ENCODE data around the gene S100A6. TPM values are rescaled to one million over a fixed set of nuclear protein-coding genes. Genes with fewer than 3 reads are reported as not detected.

The S100A6 gene
- total RNA-seq, 1 experiment from 2014 or later = 106 TPM

GRCh38 chr1:153507926-153508583, 27.7 kb downstream of the S100A6 start:
- ChIA-PET CTCF (no interaction called here), POLR2A (ENCODE audit: low non-redundant PET) (no interaction called here)
- H3K27ac ChIP-seq (ENCODE audit: low read depth, low read length, poor library complexity, severe bottlenecking) = no peak overlapping the region
- H3K27me3 ChIP-seq (replicated peaks; ENCODE audit: insufficient read depth, low read depth, low read length, poor library complexity) = no peaks in the 10 kb centered on the region
- no peak for DNase-seq (ENCODE audit: low spot score)
- H3K9me3 ChIP-seq (ENCODE audit: low read depth, low read length, poor library complexity, severe bottlenecking) = no peaks in the 10 kb centered on the region
- H3K4me1 ChIP-seq (ENCODE audit: insufficient read depth, low read length, poor library complexity, severe bottlenecking) = no peaks in the 10 kb centered on the region
- no peak overlapping the region for H3K4me3 ChIP-seq (ENCODE audit: low read depth, low read length, poor library complexity, severe bottlenecking)
- TF ChIP-seq, protein P1, sequence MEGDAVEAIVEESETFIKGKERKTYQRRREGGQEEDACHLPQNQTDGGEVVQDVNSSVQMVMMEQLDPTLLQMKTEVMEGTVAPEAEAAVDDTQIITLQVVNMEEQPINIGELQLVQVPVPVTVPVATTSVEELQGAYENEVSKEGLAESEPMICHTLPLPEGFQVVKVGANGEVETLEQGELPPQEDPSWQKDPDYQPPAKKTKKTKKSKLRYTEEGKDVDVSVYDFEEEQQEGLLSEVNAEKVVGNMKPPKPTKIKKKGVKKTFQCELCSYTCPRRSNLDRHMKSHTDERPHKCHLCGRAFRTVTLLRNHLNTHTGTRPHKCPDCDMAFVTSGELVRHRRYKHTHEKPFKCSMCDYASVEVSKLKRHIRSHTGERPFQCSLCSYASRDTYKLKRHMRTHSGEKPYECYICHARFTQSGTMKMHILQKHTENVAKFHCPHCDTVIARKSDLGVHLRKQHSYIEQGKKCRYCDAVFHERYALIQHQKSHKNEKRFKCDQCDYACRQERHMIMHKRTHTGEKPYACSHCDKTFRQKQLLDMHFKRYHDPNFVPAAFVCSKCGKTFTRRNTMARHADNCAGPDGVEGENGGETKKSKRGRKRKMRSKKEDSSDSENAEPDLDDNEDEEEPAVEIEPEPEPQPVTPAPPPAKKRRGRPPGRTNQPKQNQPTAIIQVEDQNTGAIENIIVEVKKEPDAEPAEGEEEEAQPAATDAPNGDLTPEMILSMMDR (conservative IDR thresholded peaks at IDR 0.05; ENCODE audit: low read depth, low read length) = no peak
- no peak for TF ChIP-seq EZH2 (IDR thresholded peaks at IDR 0.05; ENCODE audit: borderline replicate concordance, low read depth, low read length, poor library complexity, severe bottlenecking)
- no TSS peak for BruUV-seq (replicated peaks)
- H3K36me3 ChIP-seq (ENCODE audit: insufficient read depth, low read length, poor library complexity, severe bottlenecking) = no peaks in the 10 kb centered on the region
- intact Hi-C loops (cut with micrococcal nuclease; ENCODE audit: unreplicated experiment) = no loop called here

- POLR2A ChIA-PET (ENCODE audit: low non-redundant PET) = no interaction called here
- Histone ChIP-seq H3K36me3 (ENCODE audit: insufficient read depth, low read length, poor library complexity, severe bottlenecking) (no peaks in the 10 kb centered on the region), H3K9me3 (ENCODE audit: low read depth, low read length, poor library complexity, severe bottlenecking) (no peaks in the 10 kb centered on the region), H3K4me1 (ENCODE audit: insufficient read depth, low read length, poor library complexity, severe bottlenecking) (no peaks in the 10 kb centered on the region), H3K4me3 (ENCODE audit: low read depth, low read length, poor library complexity, severe bottlenecking) (no peak overlapping the region), H3K27ac (ENCODE audit: low read depth, low read length, poor library complexity, severe bottlenecking) (no peak overlapping the region), H3K27me3 (replicated peaks; ENCODE audit: insufficient read depth, low read depth, low read length, poor library complexity) (no peaks in the 10 kb centered on the region)
- intact Hi-C loops (cut with micrococcal nuclease; ENCODE audit: unreplicated experiment) = no loop called here
- CTCF ChIA-PET = no interaction called here
- no peak for DNase-seq (ENCODE audit: low spot score)
- no TSS peak for BruUV-seq (replicated peaks)
- TF ChIP-seq, protein P1 (conservative IDR thresholded peaks at IDR 0.05; ENCODE audit: low read depth, low read length) = no peak
- no peak for TF ChIP-seq EZH2 (IDR thresholded peaks at IDR 0.05; ENCODE audit: borderline replicate concordance, low read depth, low read length, poor library complexity, severe bottlenecking)
Measured at GRCh38 chr1:153506831-153507413, 28.9 kb downstream of the S100A6 start.

DNA sequence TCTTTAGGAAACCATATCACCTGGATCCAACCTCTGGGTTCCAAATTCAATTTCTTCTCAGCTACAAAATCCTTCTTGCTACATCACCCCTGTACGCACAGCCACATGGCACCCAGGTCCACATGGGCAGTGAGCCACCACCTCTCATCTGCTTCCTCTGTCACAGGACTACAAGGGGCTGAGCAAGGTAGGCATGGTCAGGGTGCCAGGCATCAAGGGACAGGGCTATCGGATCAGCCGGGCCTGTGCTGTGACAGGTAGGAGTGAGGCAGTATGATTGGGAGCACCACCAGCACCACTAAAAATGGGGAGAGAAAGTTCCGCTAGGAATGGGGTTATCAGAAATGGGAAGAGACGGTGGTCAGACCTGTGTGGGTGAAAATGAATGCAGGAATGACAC, 29.4 kb downstream of the S100A6 start:
- DNase-seq (ENCODE audit: low spot score) = no peak
- no TSS peak for BruUV-seq (replicated peaks)
- Histone ChIP-seq H3K36me3 (ENCODE audit: insufficient read depth, low read length, poor library complexity, severe bottlenecking) (no peaks in the 10 kb centered on the region), H3K27ac (ENCODE audit: low read depth, low read length, poor library complexity, severe bottlenecking) (no peak overlapping the region), H3K4me3 (ENCODE audit: low read depth, low read length, poor library complexity, severe bottlenecking) (no peak overlapping the region), H3K4me1 (ENCODE audit: insufficient read depth, low read length, poor library complexity, severe bottlenecking) (no peaks in the 10 kb centered on the region), H3K9me3 (ENCODE audit: low read depth, low read length, poor library complexity, severe bottlenecking) (no peaks in the 10 kb centered on the region), H3K27me3 (replicated peaks; ENCODE audit: insufficient read depth, low read depth, low read length, poor library complexity) (no peaks in the 10 kb centered on the region)
- CTCF ChIA-PET = no interaction called here
- intact Hi-C loops (cut with micrococcal nuclease; ENCODE audit: unreplicated experiment) = no loop called here
- TF ChIP-seq, protein P1 (conservative IDR thresholded peaks at IDR 0.05; ENCODE audit: low read depth, low read length) = no peak
- no peak for TF ChIP-seq EZH2 (IDR thresholded peaks at IDR 0.05; ENCODE audit: borderline replicate concordance, low read depth, low read length, poor library complexity, severe bottlenecking)
- POLR2A ChIA-PET (ENCODE audit: low non-redundant PET) = no interaction called here
